Neural crest cell (in vitro differentiated cells): ENCODE data around the gene CLINT1. TPM values are rescaled to one million over a fixed set of nuclear protein-coding genes. Genes with fewer than 3 reads are reported as not detected.

ENCODE experiments used
- DNase-seq: peaks from one replicate; pipeline ENCODE4 v3.0.0; 2021; ENCODE audit warnings: low read depth, mixed read lengths, low spot score
- H3K27ac Mint-ChIP-seq: one replicate; pipeline ENCODE4 v1.8.0; 2021; ENCODE audit warnings: mild to moderate bottlenecking, mixed read lengths; ENCODE audit not compliant: unreplicated experiment
- H3K27me3 Mint-ChIP-seq: 2 replicates; pipeline ENCODE4 v1.8.0; 2021; ENCODE audit warnings: low read depth, mild to moderate bottlenecking, mixed read lengths
- H3K36me3 Mint-ChIP-seq: 2 replicates; pipeline ENCODE4 v1.8.0; 2021; ENCODE audit warnings: low read depth, mild to moderate bottlenecking, mixed read lengths
- H3K4me1 Mint-ChIP-seq: 2 replicates; pipeline ENCODE4 v1.8.0; 2021; ENCODE audit warnings: mixed read lengths
- H3K4me3 Mint-ChIP-seq: one replicate; pipeline ENCODE4 v1.8.0; 2021; ENCODE audit warnings: mild to moderate bottlenecking, mixed read lengths
- H3K9me3 Mint-ChIP-seq: 2 replicates; pipeline ENCODE4 v1.8.0; 2021; ENCODE audit warnings: mixed read lengths
- total RNA-seq: library from RNA; stranded (reverse); gene quantifications from 2 replicates; pipeline ENCODE4 v1.2.1, GENCODE V29; 2021
- TF ChIP-seq, protein P1 (sequence below): fragments of 200-600 bp; sonication (generic); conservative IDR thresholded peaks from 2 replicates; pipeline ENCODE4 v1.5.0; 2021; ENCODE audit warnings: antibody characterized with exemption, mild to moderate bottlenecking

CLINT1 gene
- total RNA-seq, 1 donor from 2014 or later, result 53.8 TPM

DNA sequence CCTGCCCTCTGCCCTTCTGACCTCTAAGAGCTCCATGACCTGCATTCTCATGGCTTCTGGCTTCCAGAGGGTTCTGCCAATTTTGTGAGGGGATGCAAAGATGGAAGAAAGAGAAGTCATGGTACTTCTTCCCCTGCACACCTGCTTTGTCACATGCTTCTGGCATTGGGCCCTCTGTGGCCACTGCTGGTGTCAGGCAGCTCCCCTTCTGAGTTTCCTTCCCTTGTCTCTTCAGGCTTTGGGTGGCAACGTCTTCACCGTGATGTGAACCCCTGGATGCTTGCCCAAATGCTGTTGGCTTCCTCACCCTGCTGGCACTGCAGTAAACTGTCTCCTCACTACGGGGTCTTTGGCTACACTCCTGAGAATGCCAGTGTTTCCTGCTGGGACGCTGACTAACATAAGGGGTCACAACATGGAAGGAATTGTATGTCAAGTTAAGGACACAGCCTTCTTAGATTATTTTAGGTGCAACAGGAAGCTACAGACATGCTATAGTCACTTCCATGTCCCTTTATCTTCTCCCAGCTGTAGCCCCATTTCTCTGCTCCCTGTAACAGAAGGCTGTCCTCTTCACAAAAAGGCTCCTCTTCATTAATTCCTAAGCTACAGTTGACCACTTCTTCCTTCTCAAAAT lies 8.9 kb upstream of the CLINT1 start:
- TF ChIP-seq, protein P1, sequence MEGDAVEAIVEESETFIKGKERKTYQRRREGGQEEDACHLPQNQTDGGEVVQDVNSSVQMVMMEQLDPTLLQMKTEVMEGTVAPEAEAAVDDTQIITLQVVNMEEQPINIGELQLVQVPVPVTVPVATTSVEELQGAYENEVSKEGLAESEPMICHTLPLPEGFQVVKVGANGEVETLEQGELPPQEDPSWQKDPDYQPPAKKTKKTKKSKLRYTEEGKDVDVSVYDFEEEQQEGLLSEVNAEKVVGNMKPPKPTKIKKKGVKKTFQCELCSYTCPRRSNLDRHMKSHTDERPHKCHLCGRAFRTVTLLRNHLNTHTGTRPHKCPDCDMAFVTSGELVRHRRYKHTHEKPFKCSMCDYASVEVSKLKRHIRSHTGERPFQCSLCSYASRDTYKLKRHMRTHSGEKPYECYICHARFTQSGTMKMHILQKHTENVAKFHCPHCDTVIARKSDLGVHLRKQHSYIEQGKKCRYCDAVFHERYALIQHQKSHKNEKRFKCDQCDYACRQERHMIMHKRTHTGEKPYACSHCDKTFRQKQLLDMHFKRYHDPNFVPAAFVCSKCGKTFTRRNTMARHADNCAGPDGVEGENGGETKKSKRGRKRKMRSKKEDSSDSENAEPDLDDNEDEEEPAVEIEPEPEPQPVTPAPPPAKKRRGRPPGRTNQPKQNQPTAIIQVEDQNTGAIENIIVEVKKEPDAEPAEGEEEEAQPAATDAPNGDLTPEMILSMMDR, result no peak
- no peaks in the 10 kb centered on the region for H3K36me3 Mint-ChIP-seq
- peaks cover 7% of the 10 kb centered on the region for H3K27me3 Mint-ChIP-seq
- no peaks in the 10 kb centered on the region for H3K4me1 Mint-ChIP-seq
- no peak for DNase-seq
- H3K27ac Mint-ChIP-seq, result no peak overlapping the region
- H3K4me3 Mint-ChIP-seq, result no peak overlapping the region
- no peaks in the 10 kb centered on the region for H3K9me3 Mint-ChIP-seq

DNA sequence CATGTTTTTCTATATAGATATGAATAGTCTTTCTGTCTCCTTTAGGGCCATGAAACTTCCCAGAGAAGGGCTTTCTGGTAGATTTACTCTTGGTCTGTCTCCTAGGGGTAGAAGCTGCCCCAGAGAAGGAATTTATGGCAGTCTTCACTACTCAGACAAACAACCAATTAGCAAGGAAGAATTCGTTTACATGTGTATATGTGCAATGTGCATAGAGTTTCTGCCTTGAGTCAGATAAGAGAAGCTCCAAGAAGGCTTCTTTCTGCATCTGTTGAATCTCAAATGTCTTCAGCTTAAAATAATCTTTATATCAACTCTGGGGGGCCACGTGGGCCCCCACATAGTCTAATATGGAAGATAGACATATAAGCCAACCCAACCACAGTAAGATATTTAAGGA lies 7.6 kb upstream of the CLINT1 start:
- H3K9me3 Mint-ChIP-seq, result no peaks in the 10 kb centered on the region
- no peaks in the 10 kb centered on the region for H3K36me3 Mint-ChIP-seq
- TF ChIP-seq, protein P1, result no peak
- no peak overlapping the region for H3K4me3 Mint-ChIP-seq
- no peak for DNase-seq
- H3K4me1 Mint-ChIP-seq, result peaks cover under 1% of the 10 kb centered on the region
- H3K27ac Mint-ChIP-seq, result no peak overlapping the region
- peaks cover 6% of the 10 kb centered on the region for H3K27me3 Mint-ChIP-seq

DNA sequence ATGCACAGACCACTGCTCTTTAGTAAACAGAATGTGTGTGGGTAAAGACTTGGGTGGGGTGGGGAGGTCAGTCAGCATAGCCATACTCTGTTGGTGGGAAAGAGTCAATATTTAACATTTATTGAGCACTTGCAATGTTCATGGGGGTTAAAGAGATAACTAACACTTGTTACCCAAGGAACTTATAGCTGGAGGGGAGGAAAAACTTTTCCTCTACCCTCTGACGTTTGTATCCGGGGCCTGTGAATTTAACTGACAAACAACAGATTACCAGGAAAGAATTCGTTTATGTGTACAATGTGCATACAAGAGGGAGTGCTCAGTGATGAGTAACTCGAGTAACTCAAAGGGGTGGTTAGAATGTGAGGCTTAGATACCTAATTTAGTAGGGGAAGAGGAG lies 6.8 kb upstream of the CLINT1 start:
- no peaks in the 10 kb centered on the region for H3K9me3 Mint-ChIP-seq
- TF ChIP-seq, protein P1, result no peak
- H3K36me3 Mint-ChIP-seq, result no peaks in the 10 kb centered on the region
- no peak for DNase-seq
- H3K27me3 Mint-ChIP-seq, result peaks cover 3% of the 10 kb centered on the region
- H3K4me1 Mint-ChIP-seq, result peaks cover 9% of the 10 kb centered on the region
- H3K27ac Mint-ChIP-seq, result no peak overlapping the region
- H3K4me3 Mint-ChIP-seq, result no peak overlapping the region

DNA sequence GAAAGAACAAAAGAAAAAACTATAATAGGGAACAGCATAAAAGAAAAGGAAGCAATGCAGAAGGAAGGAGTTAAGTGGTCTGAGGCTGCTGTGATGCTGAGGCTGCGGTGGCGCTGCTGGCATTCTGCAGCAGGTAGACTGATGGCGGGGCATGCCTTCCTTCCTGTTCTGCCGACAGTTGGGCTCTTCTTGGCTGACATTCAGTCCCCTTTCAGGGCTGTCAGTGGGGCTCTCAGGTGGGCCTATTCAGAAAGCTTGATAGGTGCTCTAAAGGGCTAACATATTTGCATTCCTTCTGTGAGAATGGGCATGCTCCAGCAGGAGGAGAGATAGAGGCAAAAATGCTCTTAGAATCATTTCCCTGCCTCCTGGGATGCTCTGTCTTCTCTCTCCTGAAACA lies 5.1 kb upstream of the CLINT1 start:
- Mint-ChIP-seq H3K4me1 (peaks cover 15% of the 10 kb centered on the region), H3K27me3 (peaks cover 2% of the 10 kb centered on the region), H3K4me3 (no peak overlapping the region), H3K9me3 (no peaks in the 10 kb centered on the region), H3K27ac (no peak overlapping the region), H3K36me3 (no peaks in the 10 kb centered on the region)
- TF ChIP-seq, protein P1, result no peak
- no peak for DNase-seq

DNA sequence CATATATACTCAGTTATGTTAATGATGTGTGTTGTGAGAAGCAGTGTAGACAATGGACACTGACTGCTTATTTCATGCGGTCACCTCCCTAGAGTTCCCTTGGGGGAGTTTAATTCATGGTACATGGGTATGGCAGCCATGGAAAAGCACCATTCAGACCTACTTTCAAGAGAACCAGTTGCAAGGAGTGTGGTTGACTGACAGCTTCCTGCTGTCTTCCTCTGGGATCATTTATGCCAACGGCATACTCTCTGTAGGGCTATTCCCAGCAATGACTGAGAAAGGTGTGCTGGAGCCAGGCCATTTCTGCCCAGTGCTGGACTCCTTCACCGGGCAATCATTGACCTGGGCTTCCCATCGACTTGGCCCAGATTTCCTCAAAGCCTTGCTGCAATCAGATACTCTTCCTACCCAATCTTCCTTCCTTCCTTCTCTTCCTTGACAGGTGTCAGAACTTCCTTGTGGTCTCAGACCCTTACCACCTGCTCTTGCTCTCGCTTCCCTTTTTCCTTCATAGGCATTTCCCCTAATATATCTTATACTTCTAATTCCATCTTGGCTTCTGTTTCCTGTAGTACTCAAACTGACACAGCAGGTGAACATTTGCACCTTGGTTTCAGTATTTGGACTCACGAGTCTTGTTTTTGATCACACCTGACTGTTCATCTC lies 3.4 kb upstream of the CLINT1 start:
- TF ChIP-seq, protein P1, result no peak
- Mint-ChIP-seq H3K9me3 (no peaks in the 10 kb centered on the region), H3K27ac (no peak overlapping the region), H3K27me3 (peaks cover 2% of the 10 kb centered on the region), H3K4me3 (peak overlapping the region; percentile 21), H3K4me1 (peaks cover 25% of the 10 kb centered on the region), H3K36me3 (no peaks in the 10 kb centered on the region)
- DNase-seq, result no peak
